Epithelial cell of alveolus of lung (primary cell): ENCODE data around the gene MYBPH. TPM values are rescaled to one million over a fixed set of nuclear protein-coding genes. Genes with fewer than 3 reads are reported as not detected.

Experiments used
- total RNA-seq: library from RNA; depleted of rRNA; stranded (reverse); fragments of >200 nt; gene quantifications from 2 replicates; pipeline ENCODE4 v1.2.1, GENCODE V29; 2015

MYBPH gene, protein sequence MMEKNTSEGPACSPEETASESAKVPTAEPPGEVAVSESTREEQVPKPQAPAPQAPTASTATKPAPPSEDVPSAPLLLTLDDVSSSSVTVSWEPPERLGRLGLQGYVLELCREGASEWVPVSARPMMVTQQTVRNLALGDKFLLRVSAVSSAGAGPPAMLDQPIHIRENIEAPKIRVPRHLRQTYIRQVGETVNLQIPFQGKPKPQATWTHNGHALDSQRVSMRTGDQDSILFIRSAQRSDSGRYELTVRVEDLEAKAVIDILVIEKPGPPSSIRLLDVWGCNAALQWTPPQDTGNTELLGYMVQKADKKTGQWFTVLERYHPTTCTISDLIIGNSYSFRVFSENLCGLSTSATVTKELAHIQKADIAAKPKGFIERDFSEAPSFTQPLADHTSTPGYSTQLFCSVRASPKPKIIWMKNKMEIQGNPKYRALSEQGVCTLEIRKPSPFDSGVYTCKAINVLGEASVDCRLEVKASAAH
- 8.5 TPM in 1 of 2 replicates, not detected in the other for total RNA-seq

DNA sequence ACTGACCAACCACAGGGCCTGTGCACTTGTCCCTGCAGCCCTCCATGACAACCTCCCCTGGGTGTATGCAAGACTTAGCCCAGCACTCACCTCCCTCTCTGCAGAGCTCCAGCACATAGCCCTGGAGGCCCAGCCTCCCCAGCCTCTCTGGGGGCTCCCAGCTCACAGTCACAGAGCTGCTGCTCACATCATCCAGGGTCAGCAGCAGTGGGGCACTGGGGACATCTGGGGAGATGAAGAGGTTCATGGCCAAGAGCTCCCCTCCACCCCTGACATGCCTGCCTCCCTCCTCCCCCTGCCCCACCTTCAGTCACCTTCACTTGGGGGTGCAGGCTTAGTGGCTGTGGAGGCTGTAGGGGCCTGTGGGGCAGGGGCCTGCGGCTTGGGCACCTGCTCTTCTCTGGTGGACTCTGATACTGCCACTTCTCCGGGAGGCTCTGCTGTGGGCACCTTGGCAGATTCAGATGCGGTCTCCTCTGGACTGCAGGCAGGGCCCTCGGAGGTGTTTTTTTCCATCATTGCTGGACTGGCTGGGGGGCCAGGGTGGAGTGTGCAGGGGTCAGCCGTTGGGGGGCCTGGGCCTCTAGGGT, at the start of gene MYBPH:
TSS of gene MYBPH (minus strand) at position 590 of the 590 bp plus-strand sequence. CDS start at position 519, 71 bp downstream.

DNA sequence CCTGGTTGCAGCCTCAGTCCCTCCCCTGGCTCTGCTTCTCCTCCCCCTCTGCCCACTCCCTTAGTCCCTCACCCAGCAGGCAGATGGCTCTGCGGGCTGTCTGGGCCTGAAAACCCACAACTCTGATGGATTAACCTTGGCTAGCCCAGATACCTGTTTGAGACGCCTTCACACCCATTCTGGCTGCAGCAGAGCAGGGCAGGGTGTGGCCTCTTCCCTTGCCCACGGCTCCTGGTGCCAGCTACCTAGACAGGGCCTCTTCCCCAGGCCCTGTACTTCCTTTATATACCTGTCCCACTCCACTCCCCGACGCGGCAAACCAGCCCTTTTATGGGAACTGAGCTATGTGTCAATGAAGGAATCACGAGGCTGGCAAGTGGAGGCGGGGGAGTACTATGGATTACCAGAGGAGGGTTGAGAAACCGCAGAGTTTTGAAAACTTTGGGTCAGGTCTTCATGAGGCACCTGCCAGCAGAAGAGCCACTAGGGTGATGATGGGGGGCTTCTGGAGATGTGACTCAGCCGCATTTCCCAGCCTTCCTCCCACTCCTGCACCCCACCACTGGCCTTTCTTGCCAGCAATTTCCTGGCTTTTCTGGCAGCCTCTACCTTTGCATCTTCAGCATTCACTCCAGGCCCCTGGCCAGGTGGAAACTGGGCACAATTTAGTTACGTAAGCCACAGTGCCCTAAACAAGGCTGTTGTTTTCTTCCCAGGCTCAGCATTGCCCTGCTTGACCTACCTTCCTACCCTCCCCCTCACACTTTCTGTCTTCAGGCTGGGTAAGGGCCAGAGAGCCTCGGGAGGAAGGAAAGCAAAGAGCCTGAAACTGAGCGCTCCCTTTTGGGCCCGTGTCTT, 11.0 kb upstream of the MYBPH start, which contains the start of gene CHI3L1:
TSS of gene CHI3L1 (minus strand) at position 259 of the 858 bp plus-strand sequence. CDS start at position 178, 81 bp downstream.

DNA sequence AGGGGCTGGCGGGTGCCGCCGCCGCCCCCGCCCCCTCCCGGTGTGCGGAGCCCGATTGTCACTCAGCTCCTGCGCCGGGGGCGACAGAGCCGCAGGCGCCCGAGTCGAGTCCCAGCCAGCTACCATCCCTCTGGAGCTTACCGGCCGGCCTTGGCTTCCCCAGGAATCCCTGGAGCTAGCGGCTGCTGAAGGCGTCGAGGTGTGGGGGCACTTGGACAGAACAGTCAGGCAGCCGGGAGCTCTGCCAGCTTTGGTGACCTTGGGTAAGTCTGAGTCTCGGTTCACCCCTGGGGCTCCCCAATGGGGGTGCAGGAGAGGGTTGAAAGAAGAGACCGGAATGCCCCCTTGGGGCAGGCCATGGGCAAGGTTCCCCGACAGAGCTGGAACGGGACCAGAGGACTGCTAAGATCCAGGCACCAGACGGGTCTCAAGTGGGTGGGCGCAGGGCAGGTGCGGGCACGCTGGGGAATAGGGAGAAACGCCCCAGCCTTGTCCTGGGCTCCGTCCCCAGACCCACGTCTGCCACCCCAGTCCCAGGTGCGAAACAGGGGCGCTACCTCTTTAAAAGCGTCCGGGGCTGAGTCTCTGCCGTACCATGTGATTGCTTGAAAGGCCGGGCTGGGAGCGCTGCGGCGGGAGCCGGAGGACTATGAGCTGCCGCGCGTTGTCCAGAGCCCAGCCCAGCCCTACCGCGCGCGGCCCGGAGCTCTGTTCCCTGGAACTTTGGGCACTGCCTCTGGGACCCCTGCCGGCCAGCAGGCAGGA, 47.8 kb downstream of the MYBPH start, which contains the start of gene ADORA1:
TSS of gene ADORA1 (plus strand) at position 61 of the 765 bp plus-strand sequence. CDS start 1,116 bp downstream, outside the sequence.

Other genes with a start within 250 kb of the MYBPH start
- 18.6 and 21.6 TPM in 2 replicates for gene KLHL12, start 248.6 kb downstream of the MYBPH start, total RNA-seq
- gene ADIPOR1, start 217.5 kb downstream of the MYBPH start, total RNA-seq, result 60.5 and 64.0 TPM in 2 replicates
- gene CYB5R1, start 208.6 kb downstream of the MYBPH start, total RNA-seq, result 26.9 and 36.4 TPM in 2 replicates
- 48.2 and 71.4 TPM in 2 replicates for gene TMEM183A, start 168.5 kb downstream of the MYBPH start, total RNA-seq
- 0.65 and 12.5 TPM in 2 replicates for gene PPFIA4, start 149.3 kb downstream of the MYBPH start, total RNA-seq
- gene MYOG, start 89.8 kb downstream of the MYBPH start, total RNA-seq, result 22.8 TPM in 1 of 2 replicates, not detected in the other
- 0.48 and 0.52 TPM in 2 replicates for gene ADORA1, start 48.1 kb downstream of the MYBPH start, total RNA-seq
- gene CHI3L1, start 10.9 kb upstream of the MYBPH start, total RNA-seq, result 1.8 TPM in 1 of 2 replicates, not detected in the other
- gene CHIT1, start 53.8 kb upstream of the MYBPH start, total RNA-seq, result not detected in 2 replicates
- 10.2 and 11.0 TPM in 2 replicates for gene BTG2, start 129.7 kb upstream of the MYBPH start, total RNA-seq
- 4.7 and 18.1 TPM in 2 replicates for gene FMOD, start 175.3 kb upstream of the MYBPH start, total RNA-seq